Colon (tissue), 2 donors: ENCODE results near the gene NT5DC1.

ENCODE experiments used
- FAIRE-seq: peaks from 2 replicates; lab custom pipeline; 2012; peaks lifted over from hg19 to GRCh38; lab: Jason Lieb, UNC
- donor health status: control.
- donor health status: control.

The NT5DC1 gene

GRCh38 chr6:116139917-116140316 lies 39.3 kb downstream of the NT5DC1 start:
- FAIRE-seq = no peak

GRCh38 chr6:116144605-116145004 lies 44.0 kb downstream of the NT5DC1 start:
- FAIRE-seq = no peak

- FAIRE-seq = no peak
These were observed 45.4 kb downstream of the NT5DC1 start for GRCh38 chr6:116145803-116146675.

- no peak for FAIRE-seq
These were observed 52.0 kb downstream of the NT5DC1 start for GRCh38 chr6:116152620-116153019.

- FAIRE-seq = no peak
These were observed 54.2 kb downstream of the NT5DC1 start for GRCh38 chr6:116154887-116155286.

- FAIRE-seq = no peak
These were observed 56.0 kb downstream of the NT5DC1 start for GRCh38 chr6:116156405-116157326.

GRCh38 chr6:116157391-116157790 lies 56.7 kb downstream of the NT5DC1 start:
- no peak for FAIRE-seq

- FAIRE-seq = no peak
These were observed 58.0 kb downstream of the NT5DC1 start for GRCh38 chr6:116158641-116159040.

GRCh38 chr6:116159782-116160524 lies 59.3 kb downstream of the NT5DC1 start:
- no peak for FAIRE-seq

- FAIRE-seq = no peak
These were observed 64.9 kb downstream of the NT5DC1 start for GRCh38 chr6:116165596-116165995.

GRCh38 chr6:116166369-116166768 lies 65.7 kb downstream of the NT5DC1 start:
- FAIRE-seq = no peak

GRCh38 chr6:116168148-116168547 lies 67.5 kb downstream of the NT5DC1 start:
- FAIRE-seq = no peak

GRCh38 chr6:116169880-116170279 lies 69.2 kb downstream of the NT5DC1 start:
- no peak for FAIRE-seq

GRCh38 chr6:116170358-116171057 lies 69.9 kb downstream of the NT5DC1 start:
- no peak for FAIRE-seq

GRCh38 chr6:116173928-116174327 lies 73.3 kb downstream of the NT5DC1 start:
- no peak for FAIRE-seq

- no peak for FAIRE-seq
These were observed 74.7 kb downstream of the NT5DC1 start for GRCh38 chr6:116175344-116175743.

- FAIRE-seq = no peak
These were observed 75.9 kb downstream of the NT5DC1 start for GRCh38 chr6:116176596-116176995.

- FAIRE-seq = no peak
These were observed 79.7 kb downstream of the NT5DC1 start for GRCh38 chr6:116180375-116180774.

- FAIRE-seq = no peak
These were observed 88.8 kb downstream of the NT5DC1 start for GRCh38 chr6:116189472-116189871.

GRCh38 chr6:116190550-116190949 lies 89.9 kb downstream of the NT5DC1 start:
- FAIRE-seq = no peak

GRCh38 chr6:116191881-116192280 lies 91.2 kb downstream of the NT5DC1 start:
- no peak for FAIRE-seq

GRCh38 chr6:116192786-116193185 lies 92.1 kb downstream of the NT5DC1 start:
- no peak for FAIRE-seq
